ENCODE measurements around the gene U2SURP.
"Not testable (repeated sequence)": the region's sequence is repeated elsewhere in the genome, so short reads cannot be mapped to it uniquely, and the experiment has no call there.

DNA sequence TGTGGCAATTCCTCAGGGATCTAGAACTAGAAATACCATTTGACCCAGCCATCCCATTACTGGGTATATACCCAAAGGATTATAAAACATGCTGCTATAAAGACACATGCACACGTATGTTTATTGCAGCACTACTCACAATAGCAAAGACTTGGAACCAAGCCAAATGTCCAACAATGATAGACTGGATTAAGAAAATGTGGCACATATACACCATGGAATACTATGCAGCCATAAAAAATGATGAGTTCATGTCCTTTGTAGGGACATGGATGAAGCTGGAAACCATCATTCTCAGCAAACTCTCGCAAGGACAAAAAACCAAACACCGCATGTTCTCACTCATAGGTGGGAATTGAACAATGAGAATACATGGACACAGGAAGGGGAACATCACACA is 12.5 kb upstream of the U2SURP start:
- TF ChIP-seq, protein P1, sequence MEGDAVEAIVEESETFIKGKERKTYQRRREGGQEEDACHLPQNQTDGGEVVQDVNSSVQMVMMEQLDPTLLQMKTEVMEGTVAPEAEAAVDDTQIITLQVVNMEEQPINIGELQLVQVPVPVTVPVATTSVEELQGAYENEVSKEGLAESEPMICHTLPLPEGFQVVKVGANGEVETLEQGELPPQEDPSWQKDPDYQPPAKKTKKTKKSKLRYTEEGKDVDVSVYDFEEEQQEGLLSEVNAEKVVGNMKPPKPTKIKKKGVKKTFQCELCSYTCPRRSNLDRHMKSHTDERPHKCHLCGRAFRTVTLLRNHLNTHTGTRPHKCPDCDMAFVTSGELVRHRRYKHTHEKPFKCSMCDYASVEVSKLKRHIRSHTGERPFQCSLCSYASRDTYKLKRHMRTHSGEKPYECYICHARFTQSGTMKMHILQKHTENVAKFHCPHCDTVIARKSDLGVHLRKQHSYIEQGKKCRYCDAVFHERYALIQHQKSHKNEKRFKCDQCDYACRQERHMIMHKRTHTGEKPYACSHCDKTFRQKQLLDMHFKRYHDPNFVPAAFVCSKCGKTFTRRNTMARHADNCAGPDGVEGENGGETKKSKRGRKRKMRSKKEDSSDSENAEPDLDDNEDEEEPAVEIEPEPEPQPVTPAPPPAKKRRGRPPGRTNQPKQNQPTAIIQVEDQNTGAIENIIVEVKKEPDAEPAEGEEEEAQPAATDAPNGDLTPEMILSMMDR (IDR thresholded peaks at IDR 0.05) = not testable (repeated sequence)
- TF ChIP-seq POLR2A (IDR thresholded peaks at IDR 0.05) = not testable (repeated sequence)

Data from lower leg skin (tissue), 3 donors.